NOMO-1 treated with dmso at 0.1 percent for 144 hours (cell line): ENCODE results near the gene EIF2B2.
"Not testable (repeated sequence)": the region's sequence is repeated elsewhere in the genome, so short reads cannot be mapped to it uniquely, and the experiment has no call there.

ENCODE experiments used
- DNase-seq: peaks from one replicate; lab custom pipeline; 2025; ENCODE audit not compliant: unreplicated experiment; lab: John Stamatoyannopoulos, UW

EIF2B2 gene

DNA sequence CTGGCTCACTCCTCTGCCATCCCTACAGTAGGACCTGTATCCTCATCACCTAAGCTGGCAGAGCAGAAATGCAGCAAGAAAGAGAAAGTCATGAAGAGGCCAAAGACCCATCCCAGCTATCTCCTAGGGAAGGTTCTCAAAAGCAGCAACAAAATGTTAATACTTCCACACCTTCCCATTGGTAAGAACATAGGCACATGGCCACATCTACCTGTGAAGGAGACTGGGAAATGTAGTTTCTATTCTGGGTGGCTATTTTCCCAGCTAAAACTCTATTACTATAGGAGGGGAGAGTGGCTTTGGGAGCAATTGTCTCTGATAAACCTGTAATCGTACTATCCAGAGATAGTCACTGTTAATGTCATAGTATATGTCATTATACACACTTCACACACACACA, 13.7 kb upstream of the EIF2B2 start:
- no peak for DNase-seq

DNA sequence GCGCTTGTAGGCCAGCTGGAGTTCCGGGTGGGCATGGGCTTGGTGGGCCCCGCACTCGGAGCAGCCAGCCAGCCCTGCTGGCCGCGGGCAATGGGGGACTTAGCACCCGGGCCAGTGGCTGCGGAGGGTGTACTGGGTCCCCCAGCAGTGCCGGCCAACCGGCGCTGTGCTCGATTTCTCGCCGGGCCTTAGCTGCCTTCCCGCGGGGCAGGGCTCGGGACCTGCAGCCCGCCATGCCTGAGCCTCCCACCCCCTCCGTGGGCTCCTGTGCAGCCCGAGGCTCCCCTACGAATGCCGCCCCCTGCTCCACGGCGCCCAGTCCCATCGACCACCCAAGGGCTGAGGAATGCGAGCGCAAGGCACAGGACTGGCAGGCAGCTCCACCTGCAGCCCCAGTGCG, 8.5 kb upstream of the EIF2B2 start:
- not testable (repeated sequence) for DNase-seq

- DNase-seq, result not testable (repeated sequence)
Observed at GRCh38 chr14:74995781-74996180, 6.9 kb upstream of the EIF2B2 start.

DNA sequence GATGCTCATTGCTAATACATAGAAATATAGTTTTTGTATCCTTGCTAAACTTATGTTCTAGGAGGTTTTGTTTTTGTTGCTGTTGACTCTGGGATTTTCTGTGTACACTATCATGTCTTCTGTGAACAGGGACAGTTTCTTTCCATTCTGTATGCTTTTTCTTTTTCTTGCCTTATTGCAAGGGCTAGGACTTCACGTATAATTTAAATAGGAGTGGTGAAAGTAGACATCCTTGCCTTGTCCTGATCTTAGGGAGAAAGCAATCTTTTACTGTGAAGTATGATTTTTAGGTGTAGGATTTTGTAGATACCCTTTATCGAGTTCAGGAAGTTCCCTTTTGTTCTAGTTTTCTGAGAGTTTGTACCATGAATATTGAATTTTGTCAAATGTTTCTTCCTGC, 1.5 kb upstream of the EIF2B2 start:
- DNase-seq, result no peak

- DNase-seq, result no peak
Observed at GRCh38 chr14:75001899-75002298, 822 bp upstream of the EIF2B2 start.

GRCh38 chr14:75003250-75004027, 718 bp downstream of the EIF2B2 start:
- no peak for DNase-seq

DNA sequence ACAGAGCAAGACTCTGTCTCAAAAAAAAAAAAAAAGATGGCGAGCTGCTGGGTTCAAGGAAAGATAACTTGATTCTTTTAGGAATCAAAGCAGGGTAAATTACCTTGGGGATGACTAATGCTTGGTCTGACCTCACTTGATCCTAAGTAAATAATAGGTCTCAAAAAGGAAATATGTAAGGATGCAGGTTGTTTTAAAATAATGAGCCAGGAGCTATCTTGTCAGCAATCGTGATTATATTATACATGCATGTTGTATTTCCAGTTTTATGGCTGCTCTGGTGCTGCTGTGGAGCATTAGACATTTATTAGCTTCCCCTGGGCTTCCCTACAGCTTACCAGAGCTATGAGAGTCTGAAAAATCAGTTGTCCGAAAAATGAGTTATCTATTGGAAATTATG, 2.6 kb downstream of the EIF2B2 start:
- DNase-seq, result no peak

DNA sequence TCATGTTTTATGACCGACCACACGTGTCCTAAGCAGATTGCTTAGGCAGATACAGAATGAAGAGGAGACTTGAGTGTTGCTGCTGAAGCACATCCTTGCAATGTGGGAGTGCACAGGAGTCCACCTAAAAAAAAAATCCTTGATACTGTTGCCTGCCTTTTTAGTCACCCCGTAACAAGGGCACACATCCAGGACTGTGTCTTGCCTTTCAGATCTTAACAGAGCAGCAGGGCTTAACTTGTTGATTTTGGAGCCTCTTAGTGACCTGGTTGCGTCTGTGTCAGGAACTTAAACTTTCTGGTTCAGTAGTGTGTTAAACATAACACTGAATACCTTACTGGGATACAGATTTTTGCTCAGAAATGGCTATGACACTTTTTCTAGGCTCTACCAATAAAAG, 6.5 kb downstream of the EIF2B2 start:
- no peak for DNase-seq

DNA sequence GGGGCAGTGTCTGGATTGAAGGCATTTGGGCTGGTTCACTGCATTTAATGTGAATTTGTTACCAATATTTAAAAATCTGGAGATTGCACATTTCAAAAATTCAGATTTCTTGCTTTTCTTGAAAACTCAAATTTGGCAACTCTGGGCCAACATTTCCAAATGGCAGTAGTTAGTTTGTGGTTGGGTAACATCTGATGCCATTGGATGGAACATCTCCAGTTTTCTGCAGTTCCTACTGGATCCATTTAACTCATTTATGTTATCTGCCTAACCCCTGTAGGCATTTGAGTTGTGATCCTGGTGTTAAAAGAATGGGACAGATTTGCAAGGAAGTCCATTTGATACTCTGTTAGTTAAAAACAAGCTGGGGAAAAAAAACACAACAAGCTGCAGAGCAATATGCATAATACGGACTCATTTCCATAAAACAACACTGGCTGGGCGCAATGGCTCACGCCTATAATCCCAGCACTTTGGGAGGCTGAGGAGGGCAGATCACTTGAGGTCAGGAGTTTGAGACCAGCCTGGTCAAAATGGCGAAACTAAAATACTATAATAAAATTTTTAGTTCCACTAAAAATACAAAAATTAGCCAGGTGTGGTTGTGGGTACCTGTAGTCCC, 7.9 kb downstream of the EIF2B2 start:
- no peak for DNase-seq

DNA sequence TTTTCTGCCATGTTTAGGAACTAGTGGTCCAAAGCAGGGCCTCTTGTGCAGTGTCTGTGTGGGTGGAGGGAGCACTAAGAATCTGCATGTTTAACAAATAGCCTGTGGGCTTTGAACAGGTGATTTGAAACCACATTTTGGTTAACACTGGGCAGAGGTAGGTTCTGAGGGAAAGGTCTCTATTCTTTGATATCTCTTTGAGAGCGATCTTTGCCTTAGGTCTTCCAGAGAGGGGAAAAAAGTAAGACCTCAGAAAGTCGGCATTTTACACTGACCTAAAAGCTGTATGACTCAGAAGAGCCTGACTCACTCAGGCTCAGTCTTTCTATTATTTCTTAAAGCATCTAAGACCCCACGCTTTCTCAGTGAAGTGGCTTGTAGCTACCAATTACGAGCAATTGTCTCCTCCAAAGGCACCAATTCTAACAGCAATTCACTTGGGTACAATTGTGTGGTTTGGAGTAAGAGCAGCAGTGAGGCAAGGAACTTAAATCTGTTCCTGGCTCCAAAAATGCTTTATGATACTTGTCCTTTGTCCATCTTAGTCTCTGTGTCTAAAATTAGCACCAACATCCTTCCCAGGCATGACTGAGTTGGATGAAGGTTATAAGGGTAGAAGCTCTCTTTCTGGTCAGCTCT, 8.8 kb downstream of the EIF2B2 start:
- no peak for DNase-seq

DNA sequence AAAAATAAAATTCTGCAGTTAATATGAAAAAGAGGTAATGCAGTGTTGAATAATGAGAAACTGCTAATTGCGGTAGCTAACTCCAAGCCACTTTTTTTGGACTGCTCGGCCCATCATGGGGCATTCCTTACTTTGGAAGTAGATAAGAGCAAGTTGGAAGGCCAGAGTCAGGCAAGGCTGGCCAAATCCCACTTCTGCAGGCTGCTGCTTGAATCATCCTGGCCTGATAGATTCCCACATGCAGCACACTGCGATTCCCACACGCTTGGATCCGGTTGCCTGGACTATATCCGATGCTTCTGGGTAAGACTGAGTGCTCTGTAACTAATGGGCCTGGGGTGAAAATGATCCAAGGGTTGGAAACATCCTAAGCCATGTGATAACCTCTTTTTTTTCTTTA, 10.6 kb downstream of the EIF2B2 start:
- no peak for DNase-seq

DNA sequence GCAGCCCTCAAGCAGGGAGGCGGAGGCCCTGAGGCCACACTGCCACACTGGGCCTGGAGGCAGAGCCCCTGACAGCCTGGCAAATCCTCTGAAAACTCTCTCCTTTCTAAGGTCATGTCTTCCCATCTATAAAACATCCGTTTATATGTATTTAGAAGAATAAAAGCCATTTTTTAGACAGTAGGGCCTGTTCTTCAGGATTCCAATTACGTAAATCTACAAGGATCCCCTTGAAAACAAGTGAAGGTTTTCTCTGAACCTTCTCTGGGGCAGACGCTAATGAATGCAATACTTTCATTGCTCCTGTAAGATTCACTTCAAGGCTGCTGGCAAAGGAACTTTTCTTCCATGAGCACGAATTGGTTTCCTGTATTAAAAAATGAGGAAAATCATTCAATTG, 12.8 kb downstream of the EIF2B2 start:
- no peak for DNase-seq

- DNase-seq, result no peak
Observed at GRCh38 chr14:75016815-75017214, 14.1 kb downstream of the EIF2B2 start.

DNA sequence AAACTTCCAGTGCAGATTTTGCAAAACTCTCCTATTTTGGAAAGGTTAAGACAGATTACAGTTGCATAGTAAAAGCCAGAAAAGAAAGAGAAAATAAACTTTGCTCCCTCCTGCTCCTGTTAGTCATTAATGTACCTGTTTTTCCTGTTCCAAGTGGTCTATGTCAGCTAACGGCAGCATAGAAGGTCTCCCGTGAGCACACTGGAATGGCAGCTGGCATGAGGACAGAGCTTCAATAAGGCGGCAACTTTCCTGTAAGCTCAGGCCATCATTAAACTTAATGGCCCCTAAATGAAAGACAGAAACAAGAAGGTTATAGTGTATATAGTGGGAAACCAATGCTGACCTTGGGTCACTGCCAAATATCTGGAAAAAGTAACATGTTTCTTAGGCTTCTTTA, 16.0 kb downstream of the EIF2B2 start:
- no peak for DNase-seq

GRCh38 chr14:75022655-75023054, 19.9 kb downstream of the EIF2B2 start:
- DNase-seq, result no peak

DNA sequence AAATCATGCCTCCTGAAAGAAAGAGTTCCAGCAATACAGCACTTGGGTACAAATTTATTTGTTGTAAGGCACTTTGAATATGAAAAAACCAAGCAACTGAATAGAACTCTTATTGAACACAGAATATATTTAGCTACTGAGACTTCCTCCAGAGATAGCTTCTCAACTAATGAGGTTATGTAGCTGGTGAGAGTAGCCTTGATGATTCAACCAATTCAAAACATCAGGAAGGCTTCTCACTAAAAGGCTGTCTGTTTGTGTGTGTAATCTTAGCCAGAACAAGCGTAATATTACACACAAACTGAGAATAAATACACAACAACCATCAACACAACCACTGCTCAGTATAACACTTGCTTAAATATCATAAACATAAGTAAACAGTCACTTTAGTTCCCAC, 20.4 kb downstream of the EIF2B2 start:
- DNase-seq, result no peak

DNA sequence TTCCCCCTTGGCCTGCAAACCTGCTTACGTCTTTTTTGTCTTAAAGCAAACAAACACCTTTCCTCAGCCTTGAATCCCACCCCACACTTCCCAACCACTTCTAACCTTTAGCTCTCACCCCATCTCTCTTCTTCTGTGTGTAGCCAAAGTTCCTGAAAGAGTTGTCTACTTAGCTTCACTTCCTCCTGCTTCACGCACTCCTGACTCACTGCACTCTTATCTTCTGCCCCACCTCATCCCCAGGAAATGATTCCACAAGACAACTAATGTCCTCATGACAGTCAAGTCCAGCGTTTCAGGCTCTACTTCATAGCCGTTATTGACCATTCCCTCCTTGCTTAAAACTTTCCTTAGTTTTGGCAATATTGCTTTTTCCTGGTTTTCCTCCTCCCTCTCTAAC, 22.4 kb downstream of the EIF2B2 start:
- no peak for DNase-seq

- DNase-seq, result no peak
Observed at GRCh38 chr14:75025876-75026275, 23.2 kb downstream of the EIF2B2 start.

DNA sequence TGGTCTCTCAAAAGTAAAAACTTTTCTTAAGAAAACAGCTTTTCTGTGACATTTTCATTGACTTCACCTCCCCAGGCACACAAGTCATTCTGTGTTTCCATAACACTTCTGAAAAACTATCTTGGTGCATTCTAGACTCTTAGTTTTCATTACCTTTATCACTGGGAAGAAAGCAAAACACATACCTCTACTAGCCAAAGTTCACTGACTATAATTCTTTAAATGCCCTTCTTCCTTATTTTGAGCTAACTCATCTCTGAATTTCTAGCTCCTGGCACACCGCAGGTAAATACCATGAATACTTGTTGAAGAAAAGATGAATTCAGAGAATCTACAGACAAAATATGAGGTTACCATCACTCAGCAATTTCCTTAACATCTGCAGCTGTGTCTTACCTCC, 27.4 kb downstream of the EIF2B2 start:
- no peak for DNase-seq

DNA sequence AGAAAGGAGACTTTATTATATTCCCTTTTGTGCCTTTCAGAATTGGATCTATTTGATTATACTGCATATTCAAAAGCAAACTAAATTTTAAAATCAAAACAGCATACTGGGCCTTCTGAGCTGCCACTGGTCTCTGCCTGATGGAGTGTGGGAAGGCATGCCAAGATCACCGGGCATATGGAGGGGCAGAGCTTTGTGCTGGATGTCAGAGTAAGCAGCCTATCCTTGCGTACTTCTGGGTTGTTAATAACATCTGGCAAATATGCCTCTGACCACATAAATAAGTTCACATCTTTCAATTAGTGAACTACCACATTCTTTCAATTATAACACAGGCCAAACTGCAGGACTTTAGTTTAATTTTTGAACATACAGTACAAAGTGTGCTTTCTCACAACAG, 30.2 kb downstream of the EIF2B2 start:
- DNase-seq, result no peak

DNA sequence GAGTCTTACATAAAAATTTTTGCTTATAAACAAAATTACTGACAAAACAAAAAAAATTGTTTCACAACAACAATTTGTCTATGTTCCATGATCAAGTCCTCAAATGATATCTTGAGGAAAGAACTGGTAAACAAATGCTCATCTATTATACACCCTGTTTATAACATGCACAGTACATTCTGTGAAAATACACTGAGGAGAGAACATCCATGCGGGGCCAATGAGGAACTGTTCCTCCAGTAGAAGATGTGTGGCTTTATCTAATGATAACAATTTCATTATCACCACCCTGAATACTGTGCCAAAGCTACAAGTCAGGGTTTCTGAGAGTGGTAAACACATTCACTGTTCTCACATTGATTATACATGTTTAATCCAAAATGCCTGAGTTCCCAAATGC, 37.8 kb downstream of the EIF2B2 start:
- no peak for DNase-seq

- DNase-seq, result no peak
Observed at GRCh38 chr14:75040959-75041358, 38.2 kb downstream of the EIF2B2 start.
